Measurements from ENCODE around the gene SCD5. TPM values are rescaled to one million over a fixed set of nuclear protein-coding genes. Genes with fewer than 3 reads are reported as not detected.

Gene SCD5
- total RNA-seq, 1 donor from 2014 or later: 27.2 TPM

- no peak for DNase-seq (ENCODE audit: low spot score)
Measured at GRCh38 chr4:82694046-82694445, 104.5 kb downstream of the SCD5 start.

DNA sequence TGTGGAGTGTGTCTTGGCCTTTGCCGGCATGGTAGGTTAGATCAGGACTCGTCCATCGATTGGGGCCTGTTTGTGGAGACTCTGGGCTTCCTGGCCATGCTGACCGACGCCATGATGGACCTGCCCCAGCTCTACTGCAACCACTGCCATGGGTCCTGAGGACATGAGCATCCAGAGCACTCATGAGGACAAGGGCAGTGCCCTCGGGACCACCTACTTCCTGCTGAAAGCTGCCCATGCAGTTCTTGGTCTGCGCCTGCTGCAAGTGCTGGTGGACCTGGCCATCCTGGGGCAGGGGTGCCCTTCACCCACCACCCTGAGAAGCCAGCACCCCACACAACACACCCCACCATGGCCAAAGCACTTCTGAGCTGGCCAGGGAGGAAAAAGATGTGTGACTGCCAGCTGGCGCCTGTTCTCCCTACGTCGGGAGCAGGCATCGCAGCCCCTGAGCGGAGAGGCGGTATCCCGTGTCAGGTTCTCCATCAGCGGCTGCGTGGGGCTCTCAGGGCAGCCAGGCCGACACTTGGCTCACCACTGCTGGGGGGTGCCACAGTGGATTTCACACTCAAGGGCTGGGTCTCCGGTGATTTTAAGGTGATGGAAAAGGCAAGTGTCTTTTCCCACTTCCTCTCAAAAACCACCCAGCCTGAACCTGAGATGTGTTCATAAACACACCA lies 106.4 kb downstream of the SCD5 start:
- DNase-seq (ENCODE audit: low spot score): no peak

DNA sequence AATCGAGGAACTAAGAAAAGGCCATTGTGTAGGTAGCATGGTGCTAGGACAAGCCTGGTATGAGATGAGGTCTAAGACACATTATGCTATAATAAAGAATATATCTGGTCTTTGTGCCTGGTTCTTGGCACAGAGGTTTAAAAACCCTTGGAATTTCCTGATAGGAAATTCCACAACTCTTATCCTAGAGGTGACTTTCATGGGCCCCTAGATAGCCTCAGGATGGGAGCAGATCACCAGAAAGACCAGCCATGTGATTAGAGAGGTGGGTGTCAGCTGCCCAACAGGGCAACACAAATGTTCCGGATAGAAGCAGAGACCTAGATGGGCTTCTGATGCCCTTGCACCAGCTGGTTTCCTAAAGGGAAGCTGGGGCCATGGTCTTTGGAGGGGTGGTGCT lies 107.2 kb downstream of the SCD5 start:
- DNase-seq (ENCODE audit: low spot score): no peak

DNA sequence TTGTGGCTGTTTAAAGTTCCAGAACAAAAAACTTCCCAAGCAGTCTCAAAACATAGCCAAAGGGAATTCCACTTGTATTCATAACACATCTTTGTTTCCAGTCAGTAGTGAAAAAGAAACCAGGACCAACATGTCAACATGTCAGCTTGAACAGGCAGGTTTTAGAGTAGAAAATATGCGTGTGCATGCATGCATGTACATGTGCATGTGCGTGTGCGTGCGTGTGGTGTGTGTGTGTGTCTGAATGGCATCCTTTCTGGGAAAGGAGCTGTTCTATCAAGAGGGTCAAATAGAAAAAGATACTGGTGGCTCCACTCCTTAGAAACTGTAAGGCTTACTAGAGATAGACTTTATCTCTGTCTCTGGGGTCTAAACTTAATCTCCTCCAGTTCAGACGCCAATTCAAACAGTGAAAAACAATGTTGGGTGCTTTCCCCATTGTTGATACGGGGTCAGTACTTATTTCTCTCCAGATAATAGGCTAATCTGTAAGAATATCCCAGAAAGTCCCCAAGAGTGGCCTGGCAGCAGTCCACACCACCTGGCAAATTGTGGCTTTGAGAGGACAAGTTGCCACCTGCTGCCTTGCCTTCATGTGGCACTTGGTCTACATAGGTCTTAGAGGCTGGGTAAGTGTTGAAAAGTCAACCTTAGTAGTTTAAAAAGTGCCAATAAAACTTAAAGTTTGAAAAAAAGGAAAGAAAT lies 110.4 kb downstream of the SCD5 start:
- DNase-seq (ENCODE audit: low spot score): no peak

DNA sequence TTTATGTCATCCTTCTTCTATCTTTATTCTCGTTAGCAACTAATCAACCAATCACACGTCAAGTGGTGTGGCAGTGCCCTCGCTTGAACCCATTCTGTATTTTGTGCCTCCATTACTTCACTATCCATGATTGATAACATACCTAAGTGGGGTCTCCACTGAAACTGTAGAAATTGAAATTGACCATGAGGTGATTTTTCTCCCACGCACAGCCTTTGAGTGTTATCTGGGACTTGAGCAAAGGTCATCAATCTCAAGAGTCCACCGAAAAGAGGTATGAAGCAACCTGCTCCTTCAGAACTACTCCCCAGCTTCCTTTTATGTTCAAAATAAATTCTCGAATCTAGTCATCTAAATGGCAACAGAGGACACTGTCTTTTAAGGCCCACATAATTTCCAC lies 111.1 kb downstream of the SCD5 start:
- DNase-seq (ENCODE audit: low spot score): no peak

- no peak for DNase-seq (ENCODE audit: low spot score)
Measured at GRCh38 chr4:82681754-82682153, 116.8 kb downstream of the SCD5 start.

DNA sequence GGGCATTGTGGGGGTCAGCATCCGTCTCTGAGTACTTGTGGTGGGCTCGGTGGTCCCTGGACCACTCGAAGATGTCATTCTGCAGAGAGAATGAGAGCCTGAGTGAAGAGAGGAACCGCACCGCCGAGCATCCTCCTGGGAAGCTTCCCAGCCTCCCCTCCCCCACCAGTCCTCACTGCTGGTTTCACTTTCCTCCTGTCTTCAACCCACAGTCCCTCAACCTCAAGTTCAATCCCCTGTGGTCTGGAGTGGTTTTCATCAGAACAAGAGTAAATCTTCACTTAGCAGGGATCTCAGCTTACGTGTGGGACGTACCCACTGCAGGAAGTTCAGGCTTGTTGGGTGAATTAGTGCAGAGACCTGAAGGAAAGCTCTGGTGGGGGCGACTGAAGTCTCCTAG lies 117.8 kb downstream of the SCD5 start:
- no peak for DNase-seq (ENCODE audit: low spot score)

DNA sequence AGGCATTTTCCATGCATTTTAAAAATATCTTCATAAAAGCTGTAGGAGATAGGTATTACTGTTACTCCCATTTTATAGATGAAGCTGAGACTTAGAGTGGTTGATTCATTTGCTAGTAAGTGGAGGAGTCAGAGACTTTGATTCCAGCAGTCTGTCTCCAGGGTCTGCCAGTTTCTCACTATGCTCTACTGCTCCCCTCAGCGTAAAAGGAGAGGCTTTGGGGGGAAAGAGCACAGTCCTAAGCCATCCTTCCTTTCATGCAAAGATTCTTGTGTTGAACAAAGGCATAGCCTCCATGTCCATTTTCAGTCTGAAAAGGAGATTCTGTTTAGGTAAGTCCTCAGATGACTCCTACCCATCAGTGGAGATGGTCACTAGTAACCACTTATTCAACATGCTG lies 119.1 kb downstream of the SCD5 start:
- no peak for DNase-seq (ENCODE audit: low spot score)

DNA sequence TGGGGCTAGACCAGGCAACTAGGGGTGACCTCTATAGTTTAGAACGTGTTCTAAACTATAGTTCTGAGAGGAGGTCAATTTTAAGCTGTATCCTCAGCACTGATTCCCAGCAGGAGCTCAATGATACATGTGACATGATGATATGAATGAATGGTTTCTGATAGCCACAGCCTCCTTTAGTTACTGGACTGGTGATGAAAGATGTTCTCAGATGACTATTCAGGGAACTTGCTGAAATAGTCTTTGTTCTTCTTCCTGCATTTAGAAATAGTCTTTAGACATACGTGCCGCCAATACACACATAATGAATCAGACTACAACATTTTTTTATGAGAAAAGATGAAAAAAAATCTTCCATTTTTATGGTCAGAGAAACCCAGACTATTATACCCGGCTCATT lies 120.5 kb downstream of the SCD5 start:
- DNase-seq (ENCODE audit: low spot score): no peak

- peak; percentile 71 for DNase-seq (ENCODE audit: low spot score)
Measured at GRCh38 chr4:82677327-82677726, 121.3 kb downstream of the SCD5 start.

- DNase-seq (ENCODE audit: low spot score): no peak
Measured at GRCh38 chr4:82667761-82668480, 130.7 kb downstream of the SCD5 start.

- DNase-seq (ENCODE audit: low spot score): no peak
Measured at GRCh38 chr4:82666970-82667665, 131.5 kb downstream of the SCD5 start.

- DNase-seq (ENCODE audit: low spot score): no peak
Measured at GRCh38 chr4:82661181-82661992, 137.2 kb downstream of the SCD5 start.

GRCh38 chr4:82652062-82652461 lies 146.5 kb downstream of the SCD5 start:
- DNase-seq (ENCODE audit: low spot score): no peak

DNA sequence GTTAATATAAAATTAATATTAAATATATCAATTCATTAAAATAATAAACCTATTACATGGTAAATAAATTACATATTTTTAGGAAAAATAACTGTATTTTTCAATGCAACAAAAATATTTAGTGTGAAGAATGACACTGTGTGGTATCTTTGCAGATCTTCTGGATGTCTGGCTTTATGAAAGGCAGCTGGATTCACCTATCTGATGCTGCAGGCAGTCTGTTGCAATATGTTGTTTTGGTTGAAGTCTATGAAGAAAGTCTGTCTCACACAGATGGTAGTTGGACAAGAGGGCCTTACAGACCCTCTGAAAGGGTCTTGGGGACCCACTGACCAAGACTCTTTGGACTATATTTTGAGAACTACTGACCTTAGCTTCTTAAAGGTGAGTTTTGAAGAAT lies 147.7 kb downstream of the SCD5 start:
- DNase-seq (ENCODE audit: low spot score): no peak

GRCh38 chr4:82648356-82648755 lies 150.2 kb downstream of the SCD5 start:
- DNase-seq (ENCODE audit: low spot score): no peak

- DNase-seq (ENCODE audit: low spot score): no peak
Measured at GRCh38 chr4:82645936-82646565, 152.5 kb downstream of the SCD5 start.

- peak; percentile 42 for DNase-seq (ENCODE audit: low spot score)
Measured at GRCh38 chr4:82644734-82645126, 153.9 kb downstream of the SCD5 start.

DNA sequence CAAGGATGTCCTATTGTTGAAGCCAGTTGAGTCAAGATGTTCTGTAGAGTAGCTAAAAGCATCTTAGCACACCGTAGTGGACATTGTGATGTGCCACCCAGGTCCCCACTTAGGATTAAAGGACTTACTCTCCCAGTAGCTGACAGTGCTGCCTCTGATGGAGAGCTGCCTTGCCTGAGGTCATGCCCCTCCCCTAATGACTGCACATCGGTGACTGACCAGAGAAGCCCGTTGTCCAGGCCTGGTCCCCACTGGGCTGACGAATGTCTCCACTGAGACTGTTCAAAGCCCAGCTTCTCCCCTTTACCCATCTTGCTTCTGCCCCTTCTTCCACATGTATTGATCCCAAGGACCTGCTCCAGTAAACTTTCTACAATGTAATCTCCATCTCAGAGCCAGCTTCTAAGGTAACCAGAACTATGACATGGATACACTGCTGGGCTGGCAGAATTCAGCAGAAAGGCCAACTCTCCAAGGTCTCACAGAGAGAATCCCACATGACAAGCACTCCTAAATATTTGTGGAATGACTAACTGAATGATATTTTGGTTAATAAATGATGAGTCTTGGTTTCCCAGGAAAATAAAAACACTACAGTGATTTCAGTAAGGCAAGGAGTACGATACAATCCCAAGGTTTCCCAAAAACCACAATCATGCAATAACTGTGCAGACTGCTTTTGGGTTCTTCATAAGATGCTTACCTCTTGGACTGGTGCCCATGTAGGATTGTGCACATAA lies 154.4 kb downstream of the SCD5 start:
- DNase-seq (ENCODE audit: low spot score): no peak

- DNase-seq (ENCODE audit: low spot score): no peak
Measured at GRCh38 chr4:82642331-82642730, 156.3 kb downstream of the SCD5 start.

Measured in umbilical cord (tissue), 2 donors.